ENCODE measurements around the gene ZSWIM4. TPM values are rescaled to one million over a fixed set of nuclear protein-coding genes. Genes with fewer than 3 reads are reported as not detected.

Gene ZSWIM4
- polyA plus RNA-seq, 2 of the 4 experiments (the other 2 are of a cell fraction): 1.6 to 3.4 TPM

DNA sequence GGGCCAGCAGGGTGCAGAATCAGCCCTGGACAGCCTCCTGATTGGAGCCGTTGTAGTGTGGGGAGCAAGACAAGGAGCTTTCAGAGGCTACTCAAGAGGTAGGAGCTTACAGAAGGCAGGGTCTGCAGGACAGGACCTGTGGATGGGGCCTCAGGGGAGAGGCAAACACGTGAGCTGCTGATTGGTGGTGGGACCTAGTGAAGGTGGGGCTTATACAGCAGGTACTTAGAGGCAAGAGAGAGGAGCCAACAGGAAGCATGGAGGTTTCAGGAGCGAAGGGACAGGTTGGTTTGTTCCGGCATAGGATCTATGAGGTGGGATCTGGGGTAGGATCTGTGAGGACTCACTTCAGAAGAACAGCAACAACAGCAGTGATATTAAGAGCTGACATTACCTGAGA, 32.4 kb downstream of the ZSWIM4 start:
- POLR2A ChIA-PET: interaction anchor here (1.6 kb wide), 1 partner anchor 35 kb away, joined by 7 read pairs; no protein-coding TSS in a partner anchor
- Histone ChIP-seq H3K4me1 (peaks cover 2% of the 10 kb centered on the region; the same call in 1 of the 3 replicates), H3K27ac (no peak overlapping the region), H3K9me3 (no peaks in the 10 kb centered on the region), H3K4me2 (no peak overlapping the region), H3K4me3 (no peak overlapping the region)
- ATAC-seq: no peak
- 67% methylated on average over 4 of the region's 4 CpGs for WGBS (ENCODE audit: missing lambda C conversion rate)
- FAIRE-seq: no peak
- DNase-seq (ENCODE audit: low read depth in 1 of 2, low spot score in 1 of 2): peak in 1 of 2 experiments; percentile 28
- CTCF ChIA-PET: interaction anchor here (0.7 to 1.7 kb wide), 6 partner anchors 9 to 549 kb away, joined by 3 to 8 read pairs (median 3); no protein-coding TSS in a partner anchor
- TF ChIP-seq POLR2A (IDR thresholded peaks at IDR 0.05; ENCODE audit: low read length): no peak
- no peak for TF ChIP-seq ZC3H11A (IDR thresholded peaks at IDR 0.05)
- TF ChIP-seq CEBPB (IDR thresholded peaks at IDR 0.05): no peak
- TF ChIP-seq RAD21 (conservative IDR thresholded peaks at IDR 0.05 in 1 of 2, IDR thresholded peaks at IDR 0.05 in 1 of 2): no peak
- TF ChIP-seq MAFK (IDR thresholded peaks at IDR 0.05; ENCODE audit: partially characterized antibody): no peak
- no peak for TF ChIP-seq FOSB (CRISPR knock-in tag; IDR thresholded peaks at IDR 0.05)
- TF ChIP-seq POLR2AphosphoS2 (conservative IDR thresholded peaks at IDR 0.05; ENCODE audit: low read length): no peak
- TF ChIP-seq, protein P1, sequence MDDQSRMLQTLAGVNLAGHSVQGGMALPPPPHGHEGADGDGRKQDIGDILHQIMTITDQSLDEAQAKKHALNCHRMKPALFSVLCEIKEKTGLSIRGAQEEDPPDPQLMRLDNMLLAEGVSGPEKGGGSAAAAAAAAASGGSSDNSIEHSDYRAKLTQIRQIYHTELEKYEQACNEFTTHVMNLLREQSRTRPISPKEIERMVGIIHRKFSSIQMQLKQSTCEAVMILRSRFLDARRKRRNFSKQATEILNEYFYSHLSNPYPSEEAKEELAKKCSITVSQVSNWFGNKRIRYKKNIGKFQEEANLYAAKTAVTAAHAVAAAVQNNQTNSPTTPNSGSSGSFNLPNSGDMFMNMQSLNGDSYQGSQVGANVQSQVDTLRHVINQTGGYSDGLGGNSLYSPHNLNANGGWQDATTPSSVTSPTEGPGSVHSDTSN (IDR thresholded peaks at IDR 0.05): no peak
- no peak for TF ChIP-seq EP300 (IDR thresholded peaks at IDR 0.05)
- TF ChIP-seq ZNF302 (CRISPR knock-in tag; IDR thresholded peaks at IDR 0.05): no peak
- TF ChIP-seq, protein P2, sequence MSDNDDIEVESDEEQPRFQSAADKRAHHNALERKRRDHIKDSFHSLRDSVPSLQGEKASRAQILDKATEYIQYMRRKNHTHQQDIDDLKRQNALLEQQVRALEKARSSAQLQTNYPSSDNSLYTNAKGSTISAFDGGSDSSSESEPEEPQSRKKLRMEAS (IDR thresholded peaks at IDR 0.05): no peak
- no peak for TF ChIP-seq ZFP36 (IDR thresholded peaks at IDR 0.05; ENCODE audit: borderline replicate concordance, partially characterized antibody)
- TF ChIP-seq HOXA7 (CRISPR knock-in tag; IDR thresholded peaks at IDR 0.05): no peak
- TF ChIP-seq, protein P3, sequence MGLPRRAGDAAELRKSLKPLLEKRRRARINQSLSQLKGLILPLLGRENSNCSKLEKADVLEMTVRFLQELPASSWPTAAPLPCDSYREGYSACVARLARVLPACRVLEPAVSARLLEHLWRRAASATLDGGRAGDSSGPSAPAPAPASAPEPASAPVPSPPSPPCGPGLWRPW (IDR thresholded peaks at IDR 0.05): no peak
- no peak for TF ChIP-seq ZSCAN20 (CRISPR knock-in tag; IDR thresholded peaks at IDR 0.05)
- TF ChIP-seq, protein P4, sequence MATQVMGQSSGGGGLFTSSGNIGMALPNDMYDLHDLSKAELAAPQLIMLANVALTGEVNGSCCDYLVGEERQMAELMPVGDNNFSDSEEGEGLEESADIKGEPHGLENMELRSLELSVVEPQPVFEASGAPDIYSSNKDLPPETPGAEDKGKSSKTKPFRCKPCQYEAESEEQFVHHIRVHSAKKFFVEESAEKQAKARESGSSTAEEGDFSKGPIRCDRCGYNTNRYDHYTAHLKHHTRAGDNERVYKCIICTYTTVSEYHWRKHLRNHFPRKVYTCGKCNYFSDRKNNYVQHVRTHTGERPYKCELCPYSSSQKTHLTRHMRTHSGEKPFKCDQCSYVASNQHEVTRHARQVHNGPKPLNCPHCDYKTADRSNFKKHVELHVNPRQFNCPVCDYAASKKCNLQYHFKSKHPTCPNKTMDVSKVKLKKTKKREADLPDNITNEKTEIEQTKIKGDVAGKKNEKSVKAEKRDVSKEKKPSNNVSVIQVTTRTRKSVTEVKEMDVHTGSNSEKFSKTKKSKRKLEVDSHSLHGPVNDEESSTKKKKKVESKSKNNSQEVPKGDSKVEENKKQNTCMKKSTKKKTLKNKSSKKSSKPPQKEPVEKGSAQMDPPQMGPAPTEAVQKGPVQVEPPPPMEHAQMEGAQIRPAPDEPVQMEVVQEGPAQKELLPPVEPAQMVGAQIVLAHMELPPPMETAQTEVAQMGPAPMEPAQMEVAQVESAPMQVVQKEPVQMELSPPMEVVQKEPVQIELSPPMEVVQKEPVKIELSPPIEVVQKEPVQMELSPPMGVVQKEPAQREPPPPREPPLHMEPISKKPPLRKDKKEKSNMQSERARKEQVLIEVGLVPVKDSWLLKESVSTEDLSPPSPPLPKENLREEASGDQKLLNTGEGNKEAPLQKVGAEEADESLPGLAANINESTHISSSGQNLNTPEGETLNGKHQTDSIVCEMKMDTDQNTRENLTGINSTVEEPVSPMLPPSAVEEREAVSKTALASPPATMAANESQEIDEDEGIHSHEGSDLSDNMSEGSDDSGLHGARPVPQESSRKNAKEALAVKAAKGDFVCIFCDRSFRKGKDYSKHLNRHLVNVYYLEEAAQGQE (IDR thresholded peaks at IDR 0.05): no peak
- TF ChIP-seq ATOH8 (CRISPR knock-in tag; IDR thresholded peaks at IDR 0.05; ENCODE audit: low read depth): no peak
- no peak for TF ChIP-seq RFX5 (IDR thresholded peaks at IDR 0.05)
- TF ChIP-seq JUNB (IDR thresholded peaks at IDR 0.05): no peak

- ChIA-PET POLR2A (no interaction called here), CTCF (no interaction called here)
- no peak overlapping the region for H3K27ac ChIP-seq
- 96% methylated on average over 21 of the region's 47 CpGs for WGBS (ENCODE audit: missing lambda C conversion rate)
- no peak for FAIRE-seq
- peak in 1 of 2 experiments; percentile 29 for DNase-seq (ENCODE audit: low read depth in 1 of 2, low spot score in 1 of 2)
- no peak for TF ChIP-seq ZC3H11A (IDR thresholded peaks at IDR 0.05)
- TF ChIP-seq, protein P4 (IDR thresholded peaks at IDR 0.05): 0 out of 2 replicates have a peak, but pooled peaks have one; percentile 2
- peak; percentile 1; a peak in 4 of 6 replicates for ATAC-seq
- no peak overlapping the region for H3K4me3 ChIP-seq
- H3K9me3 ChIP-seq: no peaks in the 10 kb centered on the region
- H3K4me2 ChIP-seq: no peak overlapping the region
- H3K4me1 ChIP-seq: peaks cover 24% of the 10 kb centered on the region
Observed at GRCh38 chr19:13830114-13830740, 35.0 kb downstream of the ZSWIM4 start.

Measured in A549 (cell line).